LNCaP clone FGC (cell line): ENCODE data around the gene MCEE.
A peak's percentile ranks its signal among the peaks of the same experiment; 100 is the strongest.

Experiments
- DNase-seq: peaks from one replicate; pipeline ENCODE4 v3.0.0-alpha.2; 2011; ENCODE audit warnings: low read depth
- H3K4me3 ChIP-seq: 2 replicates; pipeline ENCODE4 v1.5.1; 2011; ENCODE audit warnings: mild to moderate bottlenecking, low read depth, low read length, control low read depth
- CTCF ChIP-seq: IDR thresholded peaks from 2 replicates; pipeline ENCODE4 v1.5.1; 2012; ENCODE audit warnings: mild to moderate bottlenecking; ENCODE audit not compliant: control insufficient read depth, insufficient read depth; ENCODE audit errors: extremely low read depth

The MCEE gene

DNA sequence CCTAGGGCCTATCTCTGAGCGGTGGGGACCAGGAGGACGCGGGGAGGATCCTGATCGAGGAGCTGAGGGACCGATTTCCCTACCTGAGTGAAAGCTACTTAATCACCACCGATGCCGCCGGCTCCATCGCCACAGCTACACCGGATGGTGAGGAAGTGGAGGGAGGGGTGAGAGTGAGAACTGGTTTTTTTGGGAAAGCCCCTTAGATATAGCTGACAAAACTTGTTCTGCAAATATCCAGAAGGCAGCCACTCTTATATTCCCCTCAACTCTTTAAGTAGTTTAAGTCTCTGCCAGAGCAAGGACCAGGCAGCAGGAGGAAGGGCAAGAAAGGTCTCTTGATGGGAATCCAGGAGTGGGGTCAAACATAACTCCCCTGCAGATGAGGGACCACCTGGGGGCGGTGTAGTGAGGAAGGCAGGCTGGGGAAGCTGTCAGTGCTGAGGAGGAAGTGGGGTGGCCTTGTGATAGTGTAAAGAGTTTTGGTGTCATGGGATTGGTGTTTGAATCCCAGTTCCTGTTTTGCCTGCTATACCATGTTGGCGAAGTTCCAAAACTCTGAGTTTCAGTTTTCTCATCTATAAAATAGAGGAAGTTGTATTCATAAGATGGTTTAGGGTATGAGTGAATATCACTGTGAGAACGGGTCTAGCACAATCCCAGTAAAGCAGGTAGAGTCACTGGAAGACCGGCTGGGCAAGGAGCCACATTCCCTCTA, 58.2 kb downstream of the MCEE start:
- DNase-seq = peak; percentile 8
- TF ChIP-seq CTCF = no peak
- no peak overlapping the region for H3K4me3 ChIP-seq

GRCh38 chr2:71070294-71071093, 59.5 kb downstream of the MCEE start:
- DNase-seq = no peak
- no peak overlapping the region for H3K4me3 ChIP-seq
- peak; percentile 28; the same call in 1 of the 2 replicates for TF ChIP-seq CTCF

DNA sequence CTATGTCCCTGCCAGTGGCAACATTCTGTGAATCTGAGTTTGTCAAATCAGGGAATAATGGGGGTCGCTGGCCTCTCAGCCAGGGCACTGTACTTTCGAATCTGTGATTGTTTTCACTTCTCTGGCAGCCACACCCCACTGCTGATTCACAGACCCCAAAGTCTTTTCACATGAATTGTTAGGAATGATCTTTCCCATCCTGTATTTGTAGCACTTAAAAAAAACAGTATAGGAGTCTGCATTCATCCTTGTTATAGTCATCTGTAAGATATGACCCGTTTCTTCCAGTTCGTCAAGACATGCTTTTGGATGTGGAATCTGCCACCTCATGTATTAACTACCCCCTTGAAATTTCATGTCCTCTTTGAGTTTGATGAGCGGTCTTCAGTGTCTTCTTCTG, 60.7 kb downstream of the MCEE start:
- DNase-seq = no peak
- no peak for TF ChIP-seq CTCF
- H3K4me3 ChIP-seq = peak overlapping the region; percentile 74

DNA sequence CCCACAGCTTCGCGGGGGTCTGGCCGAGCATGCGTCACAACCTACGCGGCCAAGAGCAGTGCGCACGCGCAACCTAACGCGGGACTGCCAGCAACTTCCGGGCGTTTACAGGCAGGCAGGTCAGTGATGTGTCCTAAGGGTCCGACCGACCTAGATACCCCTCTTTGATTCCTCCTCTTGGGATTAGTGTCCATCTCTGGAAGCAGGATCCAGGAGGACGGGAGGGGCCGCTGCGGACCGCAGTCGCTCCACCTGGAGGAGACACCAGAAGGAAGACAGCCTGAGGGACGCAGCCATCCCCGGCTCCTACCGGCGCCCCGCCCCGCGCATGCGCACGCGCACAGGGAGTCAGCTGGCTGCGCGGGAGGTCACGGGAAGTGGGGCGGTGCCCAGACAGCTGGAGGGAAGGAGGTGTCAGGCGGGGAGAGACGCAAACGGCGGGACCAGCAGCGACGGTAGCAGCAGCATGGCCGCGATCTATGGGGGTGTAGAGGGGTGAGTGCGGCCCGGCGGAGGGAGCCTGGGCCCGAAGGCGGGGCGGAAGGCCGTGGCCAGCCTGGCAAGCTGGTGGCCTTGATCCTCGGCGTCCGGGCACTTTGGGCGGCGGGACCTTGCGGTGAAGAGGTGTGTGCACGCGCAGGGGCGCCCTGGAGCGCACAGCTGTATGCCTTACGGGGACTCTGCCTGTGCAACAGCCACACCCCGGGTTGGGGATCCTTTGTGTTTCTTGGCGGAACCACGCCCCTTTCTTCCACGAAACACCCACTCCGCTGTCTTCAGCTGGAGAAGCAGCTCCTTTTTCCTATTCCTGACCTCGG, 61.6 kb downstream of the MCEE start, which contains the start of gene NAGK:
Gene NAGK (plus strand): TSS at position 431 of the 818 bp plus-strand sequence. CDS start 36 bp downstream, at position 467.
- DNase-seq = peak; percentile 54
- no peak for TF ChIP-seq CTCF
- peak within 1 kb of the TSS; percentile 74 for H3K4me3 ChIP-seq

DNA sequence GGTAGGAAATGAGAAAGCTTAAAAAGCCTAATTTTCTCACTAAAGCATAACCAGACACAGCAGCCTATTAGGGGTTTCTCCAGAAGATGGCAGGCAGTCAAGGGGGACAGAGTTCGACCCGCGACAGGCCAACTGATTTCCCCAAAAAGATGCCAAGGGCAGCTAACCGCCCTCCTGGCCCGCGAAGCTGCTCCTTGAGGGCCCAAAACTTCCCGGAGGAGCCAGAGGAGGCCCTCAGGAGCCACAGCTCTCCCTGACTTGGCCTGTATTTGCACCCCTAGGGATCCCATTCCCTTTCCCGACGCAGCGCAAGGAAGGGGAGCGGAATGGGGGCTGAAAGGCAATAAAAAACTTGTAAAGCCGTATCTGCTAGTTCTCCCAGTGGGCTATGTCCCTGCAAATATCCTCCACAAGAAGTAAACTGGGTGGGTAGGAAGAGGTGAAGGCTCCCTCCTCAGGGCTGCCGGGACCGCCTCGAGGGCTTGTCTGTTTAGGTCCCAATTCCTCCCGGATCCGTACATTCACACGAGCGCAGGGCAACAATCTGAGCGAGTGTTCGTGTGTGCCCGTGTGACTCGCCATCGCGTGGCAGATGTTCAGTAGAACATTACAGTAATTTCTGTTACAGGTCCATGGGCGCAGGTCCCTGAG, 62.3 kb downstream of the MCEE start:
- TF ChIP-seq CTCF = no peak
- no peak for DNase-seq
- H3K4me3 ChIP-seq = peak overlapping the region; percentile 74

DNA sequence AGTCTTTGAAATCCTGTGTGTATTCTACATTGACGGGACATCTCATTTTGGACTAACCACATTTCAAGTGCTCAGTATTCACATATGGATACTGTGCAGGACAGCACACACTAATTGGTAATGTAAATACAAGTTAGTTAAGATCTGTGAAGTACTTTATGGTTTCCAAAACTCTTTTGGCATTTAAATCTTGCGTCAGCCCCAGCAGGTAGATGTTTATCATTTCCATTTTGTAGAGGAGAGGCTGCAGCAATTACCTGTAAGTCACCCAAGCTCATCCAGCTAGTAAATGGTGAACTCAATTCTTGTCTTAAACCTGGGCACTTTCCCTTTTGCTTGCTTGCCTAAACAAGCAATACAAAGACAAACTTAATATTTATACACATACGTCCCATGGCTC, 63.2 kb downstream of the MCEE start:
- DNase-seq = no peak
- no peak for TF ChIP-seq CTCF
- no peak overlapping the region for H3K4me3 ChIP-seq
